ENCODE measurements around the gene TBC1D2B.

DNA sequence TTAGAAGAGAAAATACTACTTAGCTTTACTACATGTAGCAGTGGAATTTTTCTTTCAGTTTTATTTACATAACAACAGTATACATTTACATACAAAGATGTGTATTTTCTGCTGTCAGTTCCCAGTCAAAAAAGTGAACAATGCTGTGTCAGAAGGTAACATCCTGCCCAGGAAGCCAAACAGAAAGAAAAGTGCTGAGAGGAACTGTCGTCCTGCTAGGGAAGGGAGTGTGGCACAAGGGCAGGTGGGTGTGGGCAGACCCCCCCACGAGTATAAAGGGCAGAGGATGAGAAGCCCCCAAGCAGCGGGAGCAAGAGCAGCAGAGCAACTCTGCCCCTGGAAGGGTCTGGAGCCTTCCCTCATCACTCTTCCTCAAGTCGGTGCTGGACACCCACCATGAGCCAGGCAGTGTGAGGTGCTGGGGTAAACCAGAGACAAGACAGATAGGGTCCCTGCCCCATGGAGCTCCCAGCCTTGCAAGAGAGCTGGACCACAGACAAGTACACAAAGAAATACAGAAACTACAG lies 39.7 kb downstream of the TBC1D2B start:
- TF ChIP-seq GATA2 (IDR thresholded peaks at IDR 0.05; ENCODE audit: low read depth, low read length) (no peak), GATA3 (IDR thresholded peaks at IDR 0.05; ENCODE audit: low read depth, low read length) (no peak)
